ENCODE data around the gene ELL. TPM values are rescaled to one million over a fixed set of nuclear protein-coding genes. Genes with fewer than 3 reads are reported as not detected.

The ELL gene
- total RNA-seq, 1 donor from 2014 or later = 8.4 TPM

DNA sequence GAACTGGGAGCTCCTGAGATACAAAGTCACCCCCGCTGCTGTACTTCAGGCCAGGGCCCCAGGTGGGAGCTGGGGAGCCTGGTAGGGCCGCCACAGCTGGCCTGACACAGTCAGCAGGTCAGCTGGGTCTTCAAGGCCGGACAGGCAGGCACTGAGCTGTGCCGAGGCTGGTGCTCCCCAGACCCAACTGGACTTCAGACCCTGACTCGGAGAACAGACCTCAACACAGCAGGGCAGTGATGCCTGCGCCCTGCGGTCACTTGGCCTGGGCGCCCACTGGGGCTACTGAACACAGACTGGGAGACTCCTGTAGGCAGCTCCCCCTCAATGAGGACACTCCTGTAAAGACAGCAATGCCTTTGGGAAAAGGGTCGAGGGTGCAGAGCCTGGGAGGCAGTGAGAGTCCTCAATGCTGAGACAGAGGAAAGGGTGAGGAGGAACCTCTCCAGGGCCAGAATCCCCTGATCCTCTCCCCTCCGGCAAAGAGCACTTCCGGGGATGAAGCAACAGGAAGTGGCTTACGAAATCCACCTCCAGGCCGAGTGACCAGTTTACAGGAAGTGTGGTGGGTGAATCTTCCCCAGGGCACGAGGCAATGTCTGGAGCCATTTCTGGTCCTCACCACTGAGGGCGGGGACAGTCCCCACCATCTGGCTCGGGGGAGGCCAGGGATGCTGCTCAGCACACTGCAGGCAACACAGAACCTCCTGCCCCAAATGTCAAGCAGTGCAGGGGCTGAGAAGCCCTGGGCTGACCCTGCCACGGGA, 43.1 kb downstream of the ELL start:
- intact Hi-C loops (cut with DNase I) = no loop called here
- peak; percentile 80 for ATAC-seq

DNA sequence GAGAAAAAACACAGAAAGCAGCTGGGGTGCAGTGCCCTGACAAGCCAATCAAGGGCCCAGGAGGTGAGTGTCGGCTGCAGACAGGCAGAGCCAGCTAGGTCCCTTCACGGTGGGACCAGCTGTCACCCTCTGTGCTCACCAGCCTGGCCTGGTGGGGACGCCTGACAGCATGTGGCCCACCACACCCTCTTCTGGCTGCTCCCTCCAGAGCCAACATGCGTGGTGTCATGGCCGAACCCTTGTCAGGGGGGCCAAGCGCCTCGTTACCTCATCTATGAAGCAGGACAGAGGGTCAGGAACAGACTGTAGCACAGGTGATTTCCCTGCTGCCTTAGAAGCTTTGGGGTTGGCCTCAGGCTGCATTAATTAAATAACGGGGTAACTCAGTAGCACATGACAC, 43.9 kb downstream of the ELL start:
- DNase-seq (ENCODE audit: missing footprints) = no peak
- ATAC-seq = no peak
- intact Hi-C loops (cut with DNase I) = no loop called here

More for the DNA sequence above, 43.1 kb downstream of the ELL start:
- DNase-seq (ENCODE audit: missing footprints) = peak; percentile 91

- ATAC-seq = no peak
- DNase-seq (ENCODE audit: missing footprints) = no peak
- intact Hi-C loops (cut with DNase I) = no loop called here
Observed at GRCh38 chr19:18477042-18477779, 44.7 kb downstream of the ELL start.

GRCh38 chr19:18476507-18477041, 45.3 kb downstream of the ELL start:
- intact Hi-C loops (cut with DNase I) = no loop called here
- ATAC-seq = peak; percentile 6
- DNase-seq (ENCODE audit: missing footprints) = no peak

DNA sequence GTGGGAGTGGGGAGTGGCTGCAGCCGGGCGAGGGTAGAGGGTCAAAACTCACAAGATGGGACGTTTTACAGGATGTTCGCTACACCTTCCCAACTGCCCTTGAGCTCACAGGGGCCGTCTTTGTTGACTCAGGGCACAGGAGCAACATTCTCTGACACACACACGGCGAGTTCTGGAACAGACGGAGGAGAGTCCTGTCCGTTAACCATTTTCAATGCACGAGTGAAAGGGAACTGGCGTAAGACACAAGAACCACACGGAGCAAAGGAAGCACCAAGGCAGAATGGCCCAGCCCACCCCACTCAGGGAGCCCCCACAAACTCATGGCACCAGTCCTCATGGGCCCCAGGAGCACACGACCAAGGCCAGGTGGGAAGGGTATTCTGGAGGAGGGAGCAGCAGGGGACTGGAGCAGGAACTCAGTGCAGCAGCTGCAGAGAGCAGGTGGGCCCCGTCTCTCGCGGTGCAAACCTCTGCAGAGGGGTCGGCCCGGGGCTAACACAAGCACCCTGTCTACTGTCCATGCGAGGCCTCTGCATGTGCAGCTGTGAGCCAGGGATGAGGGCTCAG, 46.0 kb downstream of the ELL start:
- DNase-seq (ENCODE audit: missing footprints) = no peak
- intact Hi-C loops (cut with DNase I) = no loop called here

DNA sequence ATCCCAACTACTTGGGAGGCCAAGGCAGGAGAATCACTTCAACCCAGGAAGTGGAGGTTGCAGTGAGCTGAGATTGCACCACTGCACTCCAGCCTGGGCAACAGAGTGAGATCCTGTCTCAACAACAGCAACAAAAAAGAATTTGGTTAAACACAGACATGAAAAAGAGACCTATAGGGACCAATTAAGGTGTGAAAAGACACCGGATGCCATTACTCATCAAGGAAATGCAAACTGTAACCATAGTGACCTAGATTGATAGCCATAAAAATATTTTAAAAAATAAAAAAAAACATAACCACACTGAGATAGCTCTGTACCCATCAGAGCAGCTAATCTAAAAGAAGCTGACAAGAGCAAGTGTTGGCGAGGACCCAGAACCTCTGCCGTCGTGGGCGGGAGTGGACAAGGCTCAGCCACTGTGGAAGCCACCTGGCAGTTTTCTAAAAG, 46.8 kb downstream of the ELL start:
- DNase-seq (ENCODE audit: missing footprints) (no peak), ATAC-seq (no peak)
- intact Hi-C loops (cut with DNase I) = no loop called here

More for the DNA sequence above, 46.0 kb downstream of the ELL start:
- ATAC-seq = no peak

DNA sequence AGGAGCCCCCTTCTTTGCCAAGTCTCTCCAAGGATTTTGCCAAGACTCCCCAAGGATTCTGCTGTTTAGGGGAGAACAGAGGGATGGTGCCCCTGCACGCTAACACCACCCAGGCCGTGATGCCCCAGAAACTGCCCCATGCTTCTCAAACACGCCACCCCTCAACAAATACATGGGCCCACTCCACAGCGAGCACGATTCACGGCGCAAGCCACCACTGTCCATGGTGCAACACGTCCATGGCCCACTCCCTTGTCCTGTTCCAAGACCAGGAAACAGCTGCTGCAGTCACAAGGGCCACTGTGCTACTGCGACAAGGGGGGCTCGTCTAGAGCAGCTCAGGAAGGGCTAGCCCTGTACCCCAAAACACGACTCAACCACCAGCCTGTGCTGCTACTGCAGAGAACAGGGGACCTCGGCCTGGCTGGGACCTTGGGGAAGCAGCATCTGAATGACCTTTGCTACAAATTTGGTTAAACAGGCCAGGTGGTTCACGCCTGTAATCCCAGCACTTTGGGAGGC, 47.4 kb downstream of the ELL start:
- ATAC-seq (no peak), DNase-seq (ENCODE audit: missing footprints) (no peak)
- intact Hi-C loops (cut with DNase I) = no loop called here

GRCh38 chr19:18473706-18474087, 48.2 kb downstream of the ELL start:
- intact Hi-C loops (cut with DNase I) = no loop called here
- DNase-seq (ENCODE audit: missing footprints) (no peak), ATAC-seq (no peak)

GRCh38 chr19:18473003-18473705, 48.7 kb downstream of the ELL start:
- ATAC-seq (no peak), DNase-seq (ENCODE audit: missing footprints) (no peak)
- intact Hi-C loops (cut with DNase I) = no loop called here

DNA sequence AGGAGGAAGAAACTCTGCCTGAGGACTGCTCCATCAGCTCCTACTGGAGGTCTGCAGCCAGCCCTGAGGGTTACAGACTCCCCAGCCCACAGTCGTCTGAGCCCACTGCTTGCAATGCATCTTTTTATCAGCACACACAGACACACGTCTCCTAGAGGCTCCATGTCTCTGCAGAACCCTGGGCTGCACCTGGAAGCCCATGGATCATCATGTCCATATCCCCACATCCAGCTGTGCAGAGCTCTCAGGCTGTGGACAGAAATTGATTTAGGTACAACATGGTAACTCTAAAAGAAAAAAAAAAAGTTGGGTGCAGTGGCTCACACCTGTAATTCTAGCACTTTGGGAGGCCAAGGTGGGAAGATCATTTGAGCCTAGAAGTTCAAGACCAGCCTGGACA, 51.1 kb downstream of the ELL start:
- DNase-seq (ENCODE audit: missing footprints) = no peak
- no peak for ATAC-seq
- intact Hi-C loops (cut with DNase I) = no loop called here

- ATAC-seq = peak; percentile 27
- DNase-seq (ENCODE audit: missing footprints) = peak; percentile 90
- intact Hi-C loops (cut with DNase I) = loop anchor here (2.0 to 5.0 kb wide), 2 partner anchors 33 to 52 kb away; no protein-coding TSS in a partner anchor
Observed at GRCh38 chr19:18469069-18469846, 52.6 kb downstream of the ELL start.

- ATAC-seq (peak; percentile 26), DNase-seq (ENCODE audit: missing footprints) (no peak)
- intact Hi-C loops (cut with DNase I) = loop anchor here (2.0 to 5.0 kb wide), 2 partner anchors 34 to 52 kb away; no protein-coding TSS in a partner anchor
Observed at GRCh38 chr19:18468517-18468916, 53.4 kb downstream of the ELL start.

- DNase-seq (ENCODE audit: missing footprints) (no peak), ATAC-seq (no peak)
- intact Hi-C loops (cut with DNase I) = loop anchor here (2.0 to 5.0 kb wide), 2 partner anchors 34 to 53 kb away; no protein-coding TSS in a partner anchor
Observed at GRCh38 chr19:18467978-18468377, 53.9 kb downstream of the ELL start.

GRCh38 chr19:18466354-18466753, 55.5 kb downstream of the ELL start:
- DNase-seq (ENCODE audit: missing footprints) (no peak), ATAC-seq (no peak)
- intact Hi-C loops (cut with DNase I) = loop anchor here (5.0 kb wide), 1 partner anchor 36 kb away; no protein-coding TSS in a partner anchor

DNA sequence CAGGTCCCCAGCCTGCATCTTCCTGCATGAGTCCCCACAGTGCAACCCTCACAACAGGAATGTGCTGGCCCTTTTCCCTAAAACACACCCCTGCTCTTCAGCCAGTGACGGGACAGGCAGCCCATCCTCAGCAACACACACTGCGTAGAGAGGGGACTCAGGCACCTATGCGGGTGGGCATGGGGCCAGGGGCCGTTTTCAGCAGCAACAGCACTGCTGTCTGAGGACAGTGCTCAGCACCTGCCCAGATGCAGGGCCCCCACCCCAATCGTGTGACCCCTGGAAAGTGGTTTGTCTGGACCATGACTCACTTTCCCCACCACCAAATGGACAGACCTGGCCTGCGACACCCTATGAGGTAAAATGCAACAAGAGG, 55.9 kb downstream of the ELL start:
- no peak for ATAC-seq
- intact Hi-C loops (cut with DNase I) = loop anchor here (5.0 kb wide), 1 partner anchor 36 kb away; no protein-coding TSS in a partner anchor
- DNase-seq (ENCODE audit: missing footprints) = no peak

DNA sequence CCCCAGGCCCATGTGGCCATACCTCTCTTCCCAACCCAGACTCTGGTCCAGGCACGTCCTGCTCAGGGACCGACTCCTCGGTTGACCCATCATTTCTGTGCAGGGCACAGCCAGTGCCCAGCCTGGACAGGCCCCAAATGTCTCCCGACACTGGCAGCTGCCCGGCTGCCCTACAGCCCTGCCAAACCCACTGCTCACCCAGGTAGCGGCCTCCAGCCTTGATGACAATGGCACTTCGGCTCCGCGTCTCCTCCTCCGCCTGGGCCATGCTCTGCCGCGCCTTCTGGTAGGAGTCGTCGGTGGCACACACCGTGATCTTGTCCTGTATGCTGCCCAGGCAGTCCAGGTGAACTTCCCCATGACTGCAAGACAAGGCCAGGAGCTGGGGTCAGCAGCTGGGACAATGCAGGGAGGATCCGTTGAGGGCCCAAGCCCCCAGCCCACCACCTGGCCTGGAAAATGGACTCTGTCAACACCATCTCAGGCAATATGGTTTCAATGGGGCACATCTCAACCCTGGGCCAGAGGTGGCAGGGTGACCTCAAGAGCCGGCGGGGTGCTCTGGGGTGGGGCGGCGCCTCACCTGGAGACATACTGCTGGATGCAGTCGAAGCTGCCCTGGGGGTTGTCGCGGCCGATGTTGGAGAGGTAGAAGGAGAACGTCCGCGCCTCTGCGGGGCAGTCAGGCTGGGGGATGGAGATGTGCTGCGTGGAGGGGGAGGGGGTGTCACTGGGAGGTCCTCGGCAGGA, 56.5 kb downstream of the ELL start:
- ATAC-seq (no peak), DNase-seq (ENCODE audit: missing footprints) (no peak)
- intact Hi-C loops (cut with DNase I) = loop anchor here (5.0 kb wide), 1 partner anchor 37 kb away; no protein-coding TSS in a partner anchor

DNA sequence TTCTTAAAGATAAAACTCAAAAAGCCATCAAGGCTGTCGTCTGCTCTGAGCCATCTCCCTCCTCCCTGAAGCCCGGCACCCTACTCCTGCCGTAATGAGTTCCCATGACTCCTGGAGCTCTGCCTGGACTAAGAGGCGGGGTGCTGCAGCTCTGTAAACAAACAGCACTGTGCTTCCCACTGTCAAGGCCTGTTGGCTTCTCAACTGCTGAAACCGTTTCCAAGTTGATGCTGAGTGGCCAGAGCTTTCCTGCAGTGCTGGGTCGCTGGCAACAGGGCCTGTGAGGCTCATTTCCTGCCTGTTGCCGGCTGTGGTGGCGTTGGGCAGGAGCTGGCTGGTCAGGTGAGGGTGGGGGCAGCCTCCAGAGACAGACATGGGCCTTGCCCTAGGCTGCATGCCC, 57.2 kb downstream of the ELL start:
- peak; percentile 72 for ATAC-seq
- peak; percentile 86 for DNase-seq (ENCODE audit: missing footprints)
- intact Hi-C loops (cut with DNase I) = loop anchor here (5.0 kb wide), 2 partner anchors 38 to 108 kb away; partner anchors contain the start of gene UBA52

Measured in Right ventricle myocardium inferior (tissue), 1 donor.